NCI-H2107 treated with DMSO at 0.1 percent for 48 hours (cell line): ENCODE results near the gene NACC2.

ENCODE experiments used
- DNase-seq: peaks from one replicate; lab custom pipeline; 2025; ENCODE audit not compliant: unreplicated experiment; lab: John Stamatoyannopoulos, UW

Gene NACC2

GRCh38 chr9:136058084-136058483, 37.0 kb downstream of the NACC2 start:
- no peak for DNase-seq

DNA sequence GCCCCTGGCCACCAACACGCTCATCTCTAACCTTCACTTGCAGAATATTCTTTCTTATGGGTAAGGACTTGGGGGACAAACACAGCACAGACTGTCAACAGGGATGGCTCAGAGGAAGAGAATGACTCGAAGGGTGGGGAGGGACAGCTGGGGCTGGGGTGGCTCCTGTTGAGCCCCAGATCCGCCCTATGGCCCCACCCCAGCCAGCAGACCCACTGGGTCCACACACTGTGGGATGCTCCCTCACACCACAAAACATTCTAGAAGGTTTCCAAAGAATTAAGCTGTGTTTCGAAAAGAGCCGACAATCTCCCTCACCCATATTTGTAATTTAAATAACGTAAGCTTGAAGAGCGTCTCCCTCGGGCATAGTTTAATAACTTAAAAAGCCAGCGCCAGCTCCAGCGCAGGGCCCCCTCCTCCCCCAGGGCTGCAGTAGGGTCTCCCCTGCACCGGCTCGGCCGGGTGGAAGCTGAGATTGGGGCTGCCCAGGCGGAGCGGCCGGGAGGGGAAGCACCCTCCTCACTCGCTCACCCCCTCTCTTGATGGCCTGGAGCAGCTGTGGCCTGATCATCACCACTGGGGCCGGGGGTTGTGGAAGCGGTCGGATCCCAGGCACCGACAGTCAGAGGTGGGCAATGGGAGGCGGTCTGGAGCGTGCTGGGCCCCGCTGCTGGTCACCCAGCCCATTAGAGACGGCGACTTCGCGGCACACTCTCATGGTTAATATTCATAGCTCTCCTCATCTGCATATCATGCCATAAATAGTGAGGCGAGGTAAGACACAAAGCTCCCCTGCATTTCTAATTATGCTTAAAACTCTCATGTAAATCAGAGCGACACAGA, 37.6 kb downstream of the NACC2 start:
- DNase-seq: no peak

- DNase-seq: no peak
These were observed 38.4 kb downstream of the NACC2 start for GRCh38 chr9:136056546-136057235.

GRCh38 chr9:136055715-136056545, 39.2 kb downstream of the NACC2 start:
- DNase-seq: no peak

DNA sequence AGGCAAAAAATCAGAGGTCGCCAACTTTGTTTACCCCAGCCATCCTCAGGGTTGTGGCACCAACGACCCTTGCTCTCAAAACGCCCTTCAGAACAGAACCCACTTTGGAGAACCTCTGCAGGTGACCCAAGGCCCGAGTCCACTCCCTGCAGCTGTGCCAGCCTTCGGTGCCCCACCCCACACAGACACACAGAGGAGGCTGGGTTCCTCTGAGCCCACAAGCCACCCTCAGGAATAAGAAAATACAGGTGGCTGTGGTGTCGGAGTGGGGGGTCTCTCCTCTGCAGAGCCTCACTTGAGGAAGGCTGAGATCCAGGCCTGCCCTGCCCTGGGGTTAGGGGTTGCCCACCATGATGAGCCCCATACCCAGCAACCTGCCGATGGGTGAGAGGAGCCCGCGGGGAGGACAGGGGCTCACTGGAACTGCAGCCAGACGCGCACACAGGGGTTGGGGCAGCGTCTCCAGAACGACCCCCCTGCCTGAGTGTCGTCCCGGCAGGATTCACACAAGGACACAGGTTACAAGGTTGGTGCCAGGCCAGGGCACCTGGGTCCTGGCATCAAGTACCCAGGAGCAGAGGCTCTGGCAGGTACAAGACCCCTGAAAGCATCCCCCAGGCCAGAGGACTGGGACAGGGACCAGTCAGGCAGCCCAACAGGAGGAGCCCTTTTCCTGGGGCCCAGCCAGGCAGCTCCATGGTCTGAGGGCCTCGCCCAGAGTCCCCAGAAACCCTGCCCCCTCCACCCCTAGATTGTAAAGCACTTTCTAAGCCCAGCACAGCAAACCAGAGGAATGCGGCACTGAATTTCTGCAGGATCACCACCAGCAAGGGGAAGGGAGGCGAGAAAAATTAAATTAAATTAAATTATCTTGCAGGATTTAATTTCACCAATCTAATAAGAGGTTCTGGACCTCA, 40.0 kb downstream of the NACC2 start:
- no peak for DNase-seq

DNA sequence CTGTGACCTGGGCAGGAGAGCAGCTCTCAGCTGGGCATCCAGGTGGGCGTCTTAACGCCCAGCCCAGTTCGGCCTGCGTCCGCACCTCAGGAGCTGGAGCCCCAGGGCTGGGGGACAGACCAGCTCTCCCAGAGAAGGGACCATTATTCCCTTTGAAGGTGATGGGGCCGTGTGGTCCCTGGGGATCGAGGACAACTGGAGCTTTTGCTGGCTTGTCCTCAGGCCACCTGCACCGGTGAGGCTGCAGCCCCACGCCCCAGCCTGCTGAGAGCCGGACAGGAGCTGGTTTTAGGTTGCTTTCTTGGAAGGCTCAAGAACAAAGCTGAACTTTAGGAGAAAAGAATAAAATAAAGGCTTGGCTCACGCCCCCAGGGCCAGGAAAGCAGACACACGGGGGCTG, 40.9 kb downstream of the NACC2 start:
- no peak for DNase-seq

DNA sequence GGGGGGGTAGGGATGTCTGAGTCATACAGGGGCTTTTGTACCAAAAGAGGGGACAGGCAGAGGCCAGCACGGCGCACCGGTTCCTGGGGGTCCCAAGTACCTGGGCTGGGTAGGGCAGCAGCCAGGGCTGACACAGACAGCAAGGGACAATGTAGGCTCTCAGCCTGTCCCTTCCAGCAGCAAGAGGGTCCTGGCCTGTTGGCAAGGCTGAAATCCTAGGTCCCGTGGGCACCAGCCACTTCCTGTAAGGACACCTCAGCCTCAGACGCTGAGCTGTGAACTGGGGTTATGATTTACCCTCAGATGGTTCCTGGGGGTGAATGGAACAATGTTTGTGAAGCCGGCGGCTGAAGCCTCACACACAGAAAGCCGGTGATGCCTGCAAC, 41.3 kb downstream of the NACC2 start:
- no peak for DNase-seq

DNA sequence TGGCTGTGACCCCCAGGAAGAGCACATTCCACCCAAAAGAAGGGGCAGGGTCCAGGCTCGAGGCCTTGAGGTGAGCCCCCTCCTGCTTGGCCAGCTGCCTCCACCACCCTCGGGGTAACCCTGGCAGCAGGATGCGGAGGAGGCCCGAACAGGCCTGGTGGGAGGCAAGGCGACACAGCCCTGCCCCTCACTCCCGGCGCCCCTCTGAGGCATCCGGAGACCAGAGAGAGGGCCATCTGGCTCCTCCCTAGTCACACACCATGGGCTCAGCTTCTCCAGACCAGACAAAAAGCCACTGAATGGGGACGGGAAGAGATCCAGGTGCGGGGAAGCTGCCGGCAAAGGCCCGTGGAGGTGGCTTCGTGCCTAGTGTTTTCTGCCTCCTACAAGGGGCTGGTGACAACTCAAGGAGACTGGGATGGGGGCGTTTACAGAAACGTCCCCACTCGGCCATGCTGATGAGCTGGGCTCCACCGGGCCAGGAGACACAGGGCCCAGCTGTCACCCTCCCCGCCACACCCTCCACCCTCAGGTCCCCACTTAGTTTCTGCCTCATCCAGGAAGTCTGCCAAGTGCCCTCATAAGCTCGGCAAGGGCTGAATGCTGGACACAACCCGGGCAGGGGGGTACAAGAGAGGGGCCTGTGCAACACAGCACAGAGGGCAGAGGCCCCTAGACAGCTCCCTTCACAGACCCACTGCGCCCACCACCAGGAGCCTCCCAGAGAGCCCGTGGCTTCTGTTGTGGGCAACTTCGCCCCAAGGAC, 41.9 kb downstream of the NACC2 start:
- no peak for DNase-seq

- DNase-seq: no peak
These were observed 42.6 kb downstream of the NACC2 start for GRCh38 chr9:136052472-136052880.

GRCh38 chr9:136051837-136052471, 43.1 kb downstream of the NACC2 start:
- DNase-seq: peak; percentile 89

DNA sequence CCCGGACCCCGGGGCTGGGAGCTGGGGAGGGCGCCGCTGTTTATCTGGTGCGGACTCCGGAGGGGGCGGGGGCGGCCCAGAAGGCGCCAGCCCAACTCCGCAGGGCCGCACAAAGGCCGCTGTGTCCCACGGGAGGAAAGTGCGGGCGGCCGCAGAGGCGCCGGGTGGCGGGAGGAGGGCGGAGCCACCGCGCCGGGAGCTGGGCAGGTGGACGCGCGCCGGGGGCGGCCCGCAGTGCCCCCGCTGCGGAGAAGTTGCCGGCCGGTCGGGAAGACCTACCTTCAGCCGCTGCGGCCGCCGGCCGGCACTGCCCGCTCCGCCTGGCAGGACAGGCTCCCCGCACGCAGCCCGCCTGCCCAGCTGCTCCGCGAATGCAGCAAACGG, 43.6 kb downstream of the NACC2 start:
- DNase-seq: no peak

GRCh38 chr9:136050701-136051452, 44.2 kb downstream of the NACC2 start:
- peak; percentile 33 for DNase-seq

DNA sequence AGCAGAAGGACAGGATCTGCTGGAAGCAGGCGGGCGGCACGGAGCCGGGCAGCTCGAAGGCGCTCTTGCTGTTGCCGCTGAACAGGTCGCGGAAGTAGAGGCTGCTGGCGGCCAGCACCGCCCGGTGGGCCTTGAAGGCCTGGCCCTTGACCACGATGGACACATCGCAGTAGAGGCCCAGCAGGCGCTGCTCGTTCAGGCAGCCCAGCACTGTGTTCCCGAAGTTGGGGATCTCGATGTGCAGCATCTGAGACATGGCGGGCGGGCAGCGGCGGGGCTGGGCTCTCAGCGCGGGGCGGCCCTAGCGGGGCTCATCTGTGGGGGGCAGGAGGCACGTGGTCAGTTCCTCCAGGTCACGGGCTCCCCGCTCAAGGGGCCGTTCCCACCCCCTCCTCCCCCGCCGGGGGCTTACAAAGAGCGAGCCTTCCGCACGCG, 44.8 kb downstream of the NACC2 start:
- no peak for DNase-seq

DNA sequence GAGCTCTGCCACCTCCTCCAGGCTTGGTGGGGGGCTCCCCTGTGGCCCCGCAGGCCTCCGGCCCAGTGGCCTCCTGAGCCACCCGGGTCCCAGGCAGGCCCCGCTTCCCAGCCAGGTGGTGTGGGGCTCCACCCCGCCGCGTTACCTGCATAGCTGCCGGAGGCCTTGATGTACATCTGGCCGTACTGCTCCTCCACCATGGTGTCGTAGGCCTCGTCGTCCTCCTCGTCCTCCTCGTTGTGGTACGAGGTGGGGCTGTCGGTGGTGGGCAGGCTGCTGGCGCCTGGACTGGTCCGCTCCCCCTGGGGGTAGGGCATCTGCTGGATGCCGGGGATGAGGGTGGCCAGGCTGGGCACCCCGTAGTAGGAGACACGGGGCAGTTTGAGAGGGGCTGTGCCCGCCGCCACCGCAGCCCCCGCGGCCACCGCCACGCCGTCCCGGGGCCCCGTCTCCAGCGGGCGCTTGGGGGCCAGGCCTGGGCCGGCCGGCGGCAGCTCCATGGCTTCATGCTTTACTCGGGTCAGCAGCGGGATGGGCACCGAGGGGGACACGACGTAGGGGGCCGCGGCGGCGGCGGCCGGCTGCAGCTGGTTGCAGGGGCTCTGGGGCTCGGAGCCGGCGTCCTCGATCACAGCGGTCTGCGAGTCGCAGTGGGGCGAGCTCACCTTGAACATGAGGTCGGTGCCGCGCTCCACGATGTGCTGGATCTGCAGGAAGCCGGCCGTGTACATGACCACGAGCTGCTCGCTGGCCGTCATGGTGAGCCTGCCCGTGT, 45.4 kb downstream of the NACC2 start:
- DNase-seq: no peak

DNA sequence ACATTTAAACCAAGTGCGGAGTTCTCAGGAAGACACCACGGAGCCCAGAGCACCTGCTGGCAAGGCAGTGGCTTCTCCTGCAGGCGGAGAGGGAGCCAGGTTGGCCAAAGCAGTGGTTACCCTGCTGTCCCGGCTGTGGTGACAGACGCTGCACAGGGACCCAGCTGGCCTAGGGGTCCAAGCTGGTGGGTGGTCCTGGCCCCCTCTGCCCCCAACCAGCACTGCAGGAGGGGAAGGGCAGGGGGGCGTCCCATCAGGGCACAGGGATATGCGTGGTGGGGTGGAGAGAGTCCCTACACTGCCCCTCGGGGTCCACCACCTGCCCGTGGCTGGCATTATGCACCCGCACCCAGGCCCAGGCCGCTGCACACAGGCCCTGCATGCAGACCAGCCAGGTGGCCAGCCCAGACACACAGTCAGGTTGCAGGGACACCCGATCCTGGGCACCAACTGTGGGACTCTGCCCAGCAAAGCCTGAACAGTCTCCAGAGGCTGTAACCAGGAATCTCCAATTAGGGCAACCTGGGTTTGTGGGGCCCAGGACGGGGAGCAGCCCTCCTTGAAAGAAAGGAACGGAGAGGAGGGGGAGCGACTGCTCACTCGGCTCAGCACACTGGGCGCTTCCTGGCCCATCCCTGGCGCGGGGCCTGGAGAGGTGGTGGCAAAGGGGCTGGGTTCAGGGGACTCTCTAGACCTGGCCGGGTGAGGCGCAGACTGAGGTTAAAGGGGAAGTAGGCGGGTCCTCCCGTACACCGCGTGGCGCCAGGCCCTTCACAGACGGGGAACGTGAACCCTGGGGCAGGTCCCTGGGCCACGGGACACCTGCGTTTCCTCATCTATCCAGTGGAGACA, 46.3 kb downstream of the NACC2 start:
- no peak for DNase-seq

GRCh38 chr9:136047775-136048559, 47.1 kb downstream of the NACC2 start:
- DNase-seq: no peak
